Hepatocyte (in vitro differentiated cells): ENCODE data around the gene DSCAML1.

Experiments
- EZH2 ChIP-seq: fragments of 200-600 bp; sonication (generic); IDR thresholded peaks from 2 replicates; pipeline ENCODE4 v1.6.1; 2016; ENCODE audit warnings: antibody characterized with exemption, mild to moderate bottlenecking, borderline replicate concordance
- EZH2phosphoT487 ChIP-seq: fragments of 200-600 bp; sonication (generic); IDR thresholded peaks from one replicate; pipeline ENCODE4 v1.6.1; 2018; ENCODE audit warnings: antibody characterized with exemption, mild to moderate bottlenecking, low read depth, moderate library complexity; ENCODE audit not compliant: unreplicated experiment, severe bottlenecking
- TF ChIP-seq, protein P1 (sequence below): fragments of 200-600 bp; sonication (generic); IDR thresholded peaks from 2 replicates; pipeline ENCODE4 v1.5.1; 2016; ENCODE audit warnings: antibody characterized with exemption, mild to moderate bottlenecking; ENCODE audit not compliant: poor library complexity

DNA sequence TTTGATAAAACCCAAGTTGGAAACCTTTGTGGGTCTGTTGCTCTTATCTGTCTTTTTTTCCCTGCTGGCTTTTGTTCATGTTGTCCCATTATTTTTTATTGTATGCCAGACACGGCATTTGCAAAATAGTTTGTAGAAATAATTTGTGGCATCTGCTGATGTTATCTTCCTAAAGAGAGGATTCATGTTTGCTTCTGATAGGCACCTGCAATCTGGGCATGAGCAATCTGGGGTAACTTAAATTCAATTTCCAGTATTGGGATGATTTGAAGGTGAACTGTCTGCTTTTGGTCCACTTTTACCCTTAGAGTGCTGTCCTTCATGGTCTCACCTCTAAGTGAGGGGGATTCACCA lies 342.5 kb downstream of the DSCAML1 start:
- TF ChIP-seq EZH2phosphoT487 (no peak), EZH2 (no peak)
- TF ChIP-seq, protein P1, sequence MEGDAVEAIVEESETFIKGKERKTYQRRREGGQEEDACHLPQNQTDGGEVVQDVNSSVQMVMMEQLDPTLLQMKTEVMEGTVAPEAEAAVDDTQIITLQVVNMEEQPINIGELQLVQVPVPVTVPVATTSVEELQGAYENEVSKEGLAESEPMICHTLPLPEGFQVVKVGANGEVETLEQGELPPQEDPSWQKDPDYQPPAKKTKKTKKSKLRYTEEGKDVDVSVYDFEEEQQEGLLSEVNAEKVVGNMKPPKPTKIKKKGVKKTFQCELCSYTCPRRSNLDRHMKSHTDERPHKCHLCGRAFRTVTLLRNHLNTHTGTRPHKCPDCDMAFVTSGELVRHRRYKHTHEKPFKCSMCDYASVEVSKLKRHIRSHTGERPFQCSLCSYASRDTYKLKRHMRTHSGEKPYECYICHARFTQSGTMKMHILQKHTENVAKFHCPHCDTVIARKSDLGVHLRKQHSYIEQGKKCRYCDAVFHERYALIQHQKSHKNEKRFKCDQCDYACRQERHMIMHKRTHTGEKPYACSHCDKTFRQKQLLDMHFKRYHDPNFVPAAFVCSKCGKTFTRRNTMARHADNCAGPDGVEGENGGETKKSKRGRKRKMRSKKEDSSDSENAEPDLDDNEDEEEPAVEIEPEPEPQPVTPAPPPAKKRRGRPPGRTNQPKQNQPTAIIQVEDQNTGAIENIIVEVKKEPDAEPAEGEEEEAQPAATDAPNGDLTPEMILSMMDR, result no peak
